ENCODE data around the gene TBC1D23. TPM values are rescaled to one million over a fixed set of nuclear protein-coding genes. Genes with fewer than 3 reads are reported as not detected.

Gene TBC1D23
- total and polyA plus RNA-seq, 8 donors = 7.0 to 79.5 (median 17.3) TPM

DNA sequence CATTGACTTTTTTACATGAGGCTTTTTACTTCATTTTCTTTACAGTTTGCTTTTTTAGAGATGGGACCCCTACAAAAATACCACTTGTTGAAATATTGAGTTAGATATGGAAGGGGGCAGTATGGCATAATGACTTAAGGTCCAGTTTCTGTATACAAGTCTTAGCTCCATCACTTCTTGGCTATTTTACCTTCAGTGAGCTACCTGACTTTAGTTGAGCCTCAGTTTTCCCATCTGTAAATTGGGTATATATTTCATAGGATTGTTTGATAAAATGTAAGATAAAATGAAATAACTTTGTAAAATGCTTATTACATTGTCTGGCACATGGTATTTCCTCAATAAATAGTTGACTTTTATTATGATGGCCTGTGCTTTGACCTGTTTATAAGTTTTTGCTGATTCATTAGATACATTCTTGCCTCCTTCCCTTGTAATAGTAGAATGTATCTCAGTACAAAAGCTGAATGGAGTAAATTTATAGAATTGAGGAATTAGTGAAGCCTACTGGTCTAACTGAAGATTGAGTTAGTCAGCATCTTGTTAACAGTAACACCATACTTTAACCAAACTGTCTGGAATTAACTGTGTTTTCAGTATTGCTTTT, 27.6 kb downstream of the TBC1D23 start:
- Histone ChIP-seq H3K36me3 (peaks cover 29 to 92% (median 82%) of the 10 kb centered on the region in 4 donors), H3K4me3 (no peak overlapping the region), H3K9me3 (no peaks in the 10 kb centered on the region), H3K4me1 (no peaks in the 10 kb centered on the region), H3K27me3 (no peaks in the 10 kb centered on the region), H3K27ac (no peak overlapping the region)
- TF ChIP-seq, protein P1, sequence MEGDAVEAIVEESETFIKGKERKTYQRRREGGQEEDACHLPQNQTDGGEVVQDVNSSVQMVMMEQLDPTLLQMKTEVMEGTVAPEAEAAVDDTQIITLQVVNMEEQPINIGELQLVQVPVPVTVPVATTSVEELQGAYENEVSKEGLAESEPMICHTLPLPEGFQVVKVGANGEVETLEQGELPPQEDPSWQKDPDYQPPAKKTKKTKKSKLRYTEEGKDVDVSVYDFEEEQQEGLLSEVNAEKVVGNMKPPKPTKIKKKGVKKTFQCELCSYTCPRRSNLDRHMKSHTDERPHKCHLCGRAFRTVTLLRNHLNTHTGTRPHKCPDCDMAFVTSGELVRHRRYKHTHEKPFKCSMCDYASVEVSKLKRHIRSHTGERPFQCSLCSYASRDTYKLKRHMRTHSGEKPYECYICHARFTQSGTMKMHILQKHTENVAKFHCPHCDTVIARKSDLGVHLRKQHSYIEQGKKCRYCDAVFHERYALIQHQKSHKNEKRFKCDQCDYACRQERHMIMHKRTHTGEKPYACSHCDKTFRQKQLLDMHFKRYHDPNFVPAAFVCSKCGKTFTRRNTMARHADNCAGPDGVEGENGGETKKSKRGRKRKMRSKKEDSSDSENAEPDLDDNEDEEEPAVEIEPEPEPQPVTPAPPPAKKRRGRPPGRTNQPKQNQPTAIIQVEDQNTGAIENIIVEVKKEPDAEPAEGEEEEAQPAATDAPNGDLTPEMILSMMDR (IDR thresholded peaks at IDR 0.05) = no peak
- TF ChIP-seq POLR2A (IDR thresholded peaks at IDR 0.05) (no peak), POLR2AphosphoS5 (IDR thresholded peaks at IDR 0.05) (no peak), EP300 (IDR thresholded peaks at IDR 0.05) (no peak)
- intact Hi-C loops (cut with DNase I; ENCODE audit: low total_unique reads) = no loop called here
- no peak for DNase-seq

DNA sequence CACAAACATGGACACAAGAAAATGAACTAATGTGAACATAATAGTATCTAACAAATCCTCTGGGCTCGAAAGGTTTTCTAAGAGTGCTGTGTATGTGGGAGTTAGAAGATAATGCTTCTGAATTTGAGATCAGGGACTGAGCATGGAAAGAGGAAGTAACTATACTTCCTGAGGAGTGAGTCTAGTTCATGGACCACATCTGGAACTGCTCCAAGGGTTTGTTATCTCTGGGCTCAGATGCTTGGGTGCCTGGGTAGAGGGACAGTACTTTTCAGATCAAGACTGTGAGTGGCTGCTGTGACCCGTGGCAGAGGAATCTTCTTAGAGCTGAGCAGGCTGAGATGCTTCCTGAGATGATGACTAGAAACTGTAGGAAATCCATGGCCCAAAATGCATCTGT, 28.5 kb downstream of the TBC1D23 start:
- Histone ChIP-seq H3K27me3 (no peaks in the 10 kb centered on the region), H3K36me3 (peaks cover 29 to 91% (median 79%) of the 10 kb centered on the region in 4 donors), H3K27ac (no peak overlapping the region), H3K9me3 (no peaks in the 10 kb centered on the region), H3K4me1 (no peaks in the 10 kb centered on the region), H3K4me3 (no peak overlapping the region)
- TF ChIP-seq POLR2AphosphoS5 (IDR thresholded peaks at IDR 0.05) (no peak), POLR2A (IDR thresholded peaks at IDR 0.05) (no peak), EP300 (IDR thresholded peaks at IDR 0.05) (no peak)
- TF ChIP-seq, protein P1 (IDR thresholded peaks at IDR 0.05) = no peak
- peak in 1 of 2 donors; percentile 16 for DNase-seq
- intact Hi-C loops (cut with DNase I; ENCODE audit: low total_unique reads) = no loop called here
- 53 to 68% (median 65%) methylated on average over 2 of the region's 2 CpGs for WGBS, 5 donors

DNA sequence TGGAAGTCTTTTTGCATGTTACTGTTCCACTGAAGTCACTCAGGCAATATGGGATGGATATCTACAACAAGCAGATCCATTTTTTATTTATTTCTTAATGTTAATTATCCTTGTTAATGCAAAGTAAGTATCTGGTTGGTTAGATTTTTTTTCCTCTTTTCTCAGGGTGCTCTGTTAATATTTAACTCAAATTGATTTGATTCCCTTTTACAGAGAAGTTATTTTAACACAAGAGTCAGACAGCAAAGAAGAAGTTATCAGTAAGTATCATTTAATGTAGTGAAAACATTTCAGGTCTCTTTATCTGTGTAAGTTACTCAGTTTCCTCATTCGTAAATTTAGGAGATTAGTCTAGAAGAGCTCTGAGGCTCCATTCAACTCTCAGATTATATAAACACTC, 34.3 kb downstream of the TBC1D23 start:
- Histone ChIP-seq H3K27me3 (no peaks in the 10 kb centered on the region), H3K9me3 (no peaks in the 10 kb centered on the region), H3K27ac (no peak overlapping the region), H3K4me3 (no peak overlapping the region), H3K4me1 (no peaks in the 10 kb centered on the region), H3K36me3 (peaks cover 22 to 98% (median 89%) of the 10 kb centered on the region in 4 donors)
- intact Hi-C loops (cut with DNase I; ENCODE audit: low total_unique reads) = no loop called here
- DNase-seq = no peak
- 37 to 61% (median 55%) methylated on average over 1 of the region's 1 CpG for WGBS, 5 donors
- TF ChIP-seq, protein P1 (IDR thresholded peaks at IDR 0.05) = no peak
- TF ChIP-seq POLR2A (IDR thresholded peaks at IDR 0.05) (no peak), POLR2AphosphoS5 (IDR thresholded peaks at IDR 0.05) (no peak)

DNA sequence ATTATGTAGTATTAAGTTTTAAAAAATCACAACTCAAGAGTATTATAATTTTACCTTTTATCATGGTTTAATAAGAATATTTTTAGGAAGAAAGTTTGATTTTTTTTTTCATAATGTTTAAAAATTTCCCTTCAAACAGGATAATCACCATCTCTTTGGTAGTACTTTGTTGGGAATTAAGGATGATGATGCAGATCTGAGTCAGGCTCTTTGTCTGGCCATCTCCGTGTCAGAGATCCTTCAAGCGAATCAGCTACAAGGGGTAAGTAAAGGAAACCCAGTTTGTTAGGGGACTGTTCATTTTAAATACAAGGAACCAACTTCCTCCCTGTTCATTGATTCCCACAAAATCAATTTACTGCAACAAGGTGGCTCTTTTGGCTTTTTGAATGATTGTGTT, 37.0 kb downstream of the TBC1D23 start:
- intact Hi-C loops (cut with DNase I; ENCODE audit: low total_unique reads) = no loop called here
- no peaks in the 10 kb centered on the region for H3K27me3 ChIP-seq
- no peaks in the 10 kb centered on the region for H3K9me3 ChIP-seq
- no peak overlapping the region for H3K27ac ChIP-seq
- WGBS, 5 donors = 87 to 97% (median 96%) methylated on average over 2 of the region's 2 CpGs
- H3K4me1 ChIP-seq = no peaks in the 10 kb centered on the region
- no peak for TF ChIP-seq POLR2A (IDR thresholded peaks at IDR 0.05)
- TF ChIP-seq POLR2AphosphoS5 (IDR thresholded peaks at IDR 0.05) = no peak
- no peak for TF ChIP-seq EP300 (IDR thresholded peaks at IDR 0.05)
- TF ChIP-seq, protein P1 (IDR thresholded peaks at IDR 0.05) = no peak
- peaks cover 13 to 98% (median 88%) of the 10 kb centered on the region in 4 donors for H3K36me3 ChIP-seq
- no peak overlapping the region for H3K4me3 ChIP-seq
- no peak for DNase-seq

Measured in stomach (tissue), 9 donors.